ENCODE results near the gene MAST4.

Gene MAST4

DNA sequence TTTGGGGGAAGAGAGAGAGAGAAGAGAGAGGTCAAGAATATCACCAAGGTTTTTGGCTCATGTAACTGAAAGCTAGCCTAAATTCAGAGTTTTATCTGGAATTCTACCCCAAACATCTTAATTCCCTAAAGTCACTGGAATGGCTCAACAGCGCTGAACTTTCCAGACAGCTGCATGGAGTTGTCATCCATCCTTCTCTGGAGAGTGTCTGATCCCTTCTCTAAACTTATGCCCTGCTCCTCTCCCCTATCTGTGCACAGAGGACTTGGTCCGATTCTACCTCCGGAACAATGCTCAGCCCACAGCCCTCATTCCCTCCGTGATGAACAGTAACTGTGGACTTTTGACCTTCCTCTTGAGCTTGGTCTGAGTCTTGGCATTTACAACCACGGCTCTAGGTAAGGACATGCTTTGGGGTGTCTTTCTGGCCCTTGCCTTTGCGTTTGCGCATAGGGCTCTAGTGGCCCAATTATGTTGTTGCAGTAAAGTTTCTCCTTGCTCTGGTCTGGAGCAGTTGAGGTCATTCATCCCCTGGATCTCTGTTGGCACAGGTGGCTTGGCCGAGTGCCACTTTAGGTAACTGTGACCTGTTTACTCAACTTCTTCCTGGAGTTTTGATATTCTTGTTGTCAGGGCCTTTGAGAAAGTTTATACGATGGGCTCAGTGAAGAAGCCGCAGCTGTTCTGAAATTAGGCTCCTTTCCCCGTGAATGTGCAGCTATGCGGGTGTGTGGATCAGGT, 618.7 kb downstream of the MAST4 start:
- TF ChIP-seq, protein P1, sequence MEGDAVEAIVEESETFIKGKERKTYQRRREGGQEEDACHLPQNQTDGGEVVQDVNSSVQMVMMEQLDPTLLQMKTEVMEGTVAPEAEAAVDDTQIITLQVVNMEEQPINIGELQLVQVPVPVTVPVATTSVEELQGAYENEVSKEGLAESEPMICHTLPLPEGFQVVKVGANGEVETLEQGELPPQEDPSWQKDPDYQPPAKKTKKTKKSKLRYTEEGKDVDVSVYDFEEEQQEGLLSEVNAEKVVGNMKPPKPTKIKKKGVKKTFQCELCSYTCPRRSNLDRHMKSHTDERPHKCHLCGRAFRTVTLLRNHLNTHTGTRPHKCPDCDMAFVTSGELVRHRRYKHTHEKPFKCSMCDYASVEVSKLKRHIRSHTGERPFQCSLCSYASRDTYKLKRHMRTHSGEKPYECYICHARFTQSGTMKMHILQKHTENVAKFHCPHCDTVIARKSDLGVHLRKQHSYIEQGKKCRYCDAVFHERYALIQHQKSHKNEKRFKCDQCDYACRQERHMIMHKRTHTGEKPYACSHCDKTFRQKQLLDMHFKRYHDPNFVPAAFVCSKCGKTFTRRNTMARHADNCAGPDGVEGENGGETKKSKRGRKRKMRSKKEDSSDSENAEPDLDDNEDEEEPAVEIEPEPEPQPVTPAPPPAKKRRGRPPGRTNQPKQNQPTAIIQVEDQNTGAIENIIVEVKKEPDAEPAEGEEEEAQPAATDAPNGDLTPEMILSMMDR (conservative IDR thresholded peaks at IDR 0.05; ENCODE audit: low read length) = no peak
- DNase-seq (ENCODE audit: low read depth) = no peak
- no peak overlapping the region for H3K4me3 ChIP-seq (ENCODE audit: low read length)

DNA sequence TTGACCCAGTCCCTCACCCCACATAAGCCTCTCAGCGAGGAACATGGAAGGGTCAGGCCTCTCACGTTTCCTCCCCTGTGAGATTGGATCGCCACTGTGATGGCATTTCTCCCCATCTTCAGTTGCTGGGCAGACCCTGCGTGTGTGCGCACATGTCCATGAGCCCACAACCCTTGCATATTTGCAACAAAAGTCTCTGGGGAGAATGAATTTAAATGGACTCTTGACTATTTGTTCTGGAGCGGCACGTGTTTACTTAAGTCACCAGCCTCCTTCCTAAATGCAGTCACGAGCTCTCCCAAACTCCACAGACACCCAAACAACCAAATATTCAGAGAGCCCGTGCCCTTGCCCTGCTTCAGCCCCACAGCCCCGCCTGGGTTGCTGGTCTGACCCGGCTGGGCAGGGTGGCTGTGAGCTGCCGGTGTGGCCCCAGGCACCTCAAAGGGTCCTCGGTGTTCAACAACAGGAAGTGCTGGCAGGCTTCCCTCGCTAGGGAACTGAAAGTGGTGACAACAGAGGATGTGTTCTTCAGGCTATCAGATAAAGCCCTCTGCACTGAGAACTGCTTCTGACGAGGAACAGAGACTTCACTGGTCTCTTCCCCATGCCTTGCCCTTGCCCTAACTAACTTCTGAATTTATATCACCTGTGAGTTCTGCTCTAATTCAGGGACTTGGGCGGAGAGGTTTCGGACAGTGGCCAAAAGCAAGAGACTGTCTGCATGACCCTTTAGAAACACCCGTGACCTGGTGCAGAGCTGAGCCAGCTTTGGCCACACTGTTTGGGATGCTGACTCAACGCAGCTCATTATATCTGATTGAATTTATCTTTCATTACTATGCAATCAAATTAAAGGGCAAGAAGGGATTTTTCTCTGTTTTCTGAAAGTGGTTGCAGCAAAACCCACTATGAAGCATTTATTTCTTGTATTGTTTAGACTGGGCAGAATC, 619.6 kb downstream of the MAST4 start:
- TF ChIP-seq, protein P1 (conservative IDR thresholded peaks at IDR 0.05; ENCODE audit: low read length) = no peak
- DNase-seq (ENCODE audit: low read depth) = no peak
- no peak overlapping the region for H3K4me3 ChIP-seq (ENCODE audit: low read length)

DNA sequence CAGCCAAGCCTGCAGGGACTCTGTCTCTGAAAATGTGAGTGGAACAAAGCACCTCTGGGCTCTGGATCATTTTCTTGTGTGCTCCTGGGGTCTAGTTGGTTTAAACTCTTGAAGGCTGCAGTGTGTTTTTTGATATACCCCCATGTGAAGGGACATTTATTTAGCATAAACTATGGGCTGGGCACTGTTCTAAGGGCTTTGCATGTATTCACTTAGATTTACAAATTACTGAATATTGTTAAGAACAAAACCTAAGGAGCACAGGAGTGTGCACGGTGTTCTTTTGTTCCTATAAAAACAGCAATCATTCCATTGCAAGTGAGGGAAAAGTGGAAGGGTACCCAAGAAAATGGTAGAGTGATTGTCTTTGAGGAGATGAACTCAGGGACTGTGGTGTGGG, 620.4 kb downstream of the MAST4 start:
- H3K4me3 ChIP-seq (ENCODE audit: low read length) = no peak overlapping the region
- DNase-seq (ENCODE audit: low read depth) = no peak
- TF ChIP-seq, protein P1 (conservative IDR thresholded peaks at IDR 0.05; ENCODE audit: low read length) = no peak
